ENCODE data around the gene RALBP1.

DNA sequence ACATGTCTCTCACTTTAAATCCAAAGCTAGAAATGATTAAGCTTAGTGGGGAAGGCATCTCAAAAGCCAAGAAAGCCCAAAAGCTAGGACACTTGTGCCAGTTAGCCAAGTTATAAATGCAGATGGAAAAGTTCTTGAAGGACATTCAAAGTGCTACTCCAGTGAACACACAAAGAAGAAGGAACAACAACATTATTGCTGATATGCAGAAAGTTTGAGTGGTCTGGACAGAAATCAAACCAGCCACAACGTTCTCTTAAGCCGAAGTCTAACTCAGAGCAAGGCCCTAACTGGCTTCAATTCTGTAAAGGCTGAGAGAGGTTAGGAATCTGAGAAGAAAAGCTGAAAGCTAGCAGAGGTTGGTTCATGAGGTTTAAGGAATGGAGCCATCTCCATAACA lies 90.1 kb downstream of the RALBP1 start:
- TF ChIP-seq RXRA (IDR thresholded peaks at IDR 0.05): no peak
- TF ChIP-seq, protein P1, sequence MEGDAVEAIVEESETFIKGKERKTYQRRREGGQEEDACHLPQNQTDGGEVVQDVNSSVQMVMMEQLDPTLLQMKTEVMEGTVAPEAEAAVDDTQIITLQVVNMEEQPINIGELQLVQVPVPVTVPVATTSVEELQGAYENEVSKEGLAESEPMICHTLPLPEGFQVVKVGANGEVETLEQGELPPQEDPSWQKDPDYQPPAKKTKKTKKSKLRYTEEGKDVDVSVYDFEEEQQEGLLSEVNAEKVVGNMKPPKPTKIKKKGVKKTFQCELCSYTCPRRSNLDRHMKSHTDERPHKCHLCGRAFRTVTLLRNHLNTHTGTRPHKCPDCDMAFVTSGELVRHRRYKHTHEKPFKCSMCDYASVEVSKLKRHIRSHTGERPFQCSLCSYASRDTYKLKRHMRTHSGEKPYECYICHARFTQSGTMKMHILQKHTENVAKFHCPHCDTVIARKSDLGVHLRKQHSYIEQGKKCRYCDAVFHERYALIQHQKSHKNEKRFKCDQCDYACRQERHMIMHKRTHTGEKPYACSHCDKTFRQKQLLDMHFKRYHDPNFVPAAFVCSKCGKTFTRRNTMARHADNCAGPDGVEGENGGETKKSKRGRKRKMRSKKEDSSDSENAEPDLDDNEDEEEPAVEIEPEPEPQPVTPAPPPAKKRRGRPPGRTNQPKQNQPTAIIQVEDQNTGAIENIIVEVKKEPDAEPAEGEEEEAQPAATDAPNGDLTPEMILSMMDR (IDR thresholded peaks at IDR 0.05; ENCODE audit: low read depth, low read length, missing input control): no peak
- TF ChIP-seq EGR1 (IDR thresholded peaks at IDR 0.05; ENCODE audit: low read depth in 2 of 2): no peak
- no peak for TF ChIP-seq HNF4A (conservative IDR thresholded peaks at IDR 0.05)
- TF ChIP-seq, protein P2, sequence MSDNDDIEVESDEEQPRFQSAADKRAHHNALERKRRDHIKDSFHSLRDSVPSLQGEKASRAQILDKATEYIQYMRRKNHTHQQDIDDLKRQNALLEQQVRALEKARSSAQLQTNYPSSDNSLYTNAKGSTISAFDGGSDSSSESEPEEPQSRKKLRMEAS (IDR thresholded peaks at IDR 0.05): no peak
- no peak for TF ChIP-seq HNF4G (IDR thresholded peaks at IDR 0.05)
- TF ChIP-seq NR2F2 (IDR thresholded peaks at IDR 0.05): no peak
- no peak for TF ChIP-seq YY1 (IDR thresholded peaks at IDR 0.05)
- no peak for TF ChIP-seq RAD21 (IDR thresholded peaks at IDR 0.05)
- no peak for TF ChIP-seq TAF1 (conservative IDR thresholded peaks at IDR 0.05)
- TF ChIP-seq, protein P3, sequence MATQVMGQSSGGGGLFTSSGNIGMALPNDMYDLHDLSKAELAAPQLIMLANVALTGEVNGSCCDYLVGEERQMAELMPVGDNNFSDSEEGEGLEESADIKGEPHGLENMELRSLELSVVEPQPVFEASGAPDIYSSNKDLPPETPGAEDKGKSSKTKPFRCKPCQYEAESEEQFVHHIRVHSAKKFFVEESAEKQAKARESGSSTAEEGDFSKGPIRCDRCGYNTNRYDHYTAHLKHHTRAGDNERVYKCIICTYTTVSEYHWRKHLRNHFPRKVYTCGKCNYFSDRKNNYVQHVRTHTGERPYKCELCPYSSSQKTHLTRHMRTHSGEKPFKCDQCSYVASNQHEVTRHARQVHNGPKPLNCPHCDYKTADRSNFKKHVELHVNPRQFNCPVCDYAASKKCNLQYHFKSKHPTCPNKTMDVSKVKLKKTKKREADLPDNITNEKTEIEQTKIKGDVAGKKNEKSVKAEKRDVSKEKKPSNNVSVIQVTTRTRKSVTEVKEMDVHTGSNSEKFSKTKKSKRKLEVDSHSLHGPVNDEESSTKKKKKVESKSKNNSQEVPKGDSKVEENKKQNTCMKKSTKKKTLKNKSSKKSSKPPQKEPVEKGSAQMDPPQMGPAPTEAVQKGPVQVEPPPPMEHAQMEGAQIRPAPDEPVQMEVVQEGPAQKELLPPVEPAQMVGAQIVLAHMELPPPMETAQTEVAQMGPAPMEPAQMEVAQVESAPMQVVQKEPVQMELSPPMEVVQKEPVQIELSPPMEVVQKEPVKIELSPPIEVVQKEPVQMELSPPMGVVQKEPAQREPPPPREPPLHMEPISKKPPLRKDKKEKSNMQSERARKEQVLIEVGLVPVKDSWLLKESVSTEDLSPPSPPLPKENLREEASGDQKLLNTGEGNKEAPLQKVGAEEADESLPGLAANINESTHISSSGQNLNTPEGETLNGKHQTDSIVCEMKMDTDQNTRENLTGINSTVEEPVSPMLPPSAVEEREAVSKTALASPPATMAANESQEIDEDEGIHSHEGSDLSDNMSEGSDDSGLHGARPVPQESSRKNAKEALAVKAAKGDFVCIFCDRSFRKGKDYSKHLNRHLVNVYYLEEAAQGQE (IDR thresholded peaks at IDR 0.05): no peak
